ENCODE data around the gene ACTG1. TPM values are rescaled to one million over a fixed set of nuclear protein-coding genes. Genes with fewer than 3 reads are reported as not detected.
A peak's percentile ranks its signal among the peaks of the same experiment; 100 is the strongest.

The ACTG1 gene
- total and polyA plus RNA-seq, 2 of the 13 experiments (the other 11 are each of a cell fraction or from before 2014, with no cell fraction given), result 973 to 1,138 TPM

DNA sequence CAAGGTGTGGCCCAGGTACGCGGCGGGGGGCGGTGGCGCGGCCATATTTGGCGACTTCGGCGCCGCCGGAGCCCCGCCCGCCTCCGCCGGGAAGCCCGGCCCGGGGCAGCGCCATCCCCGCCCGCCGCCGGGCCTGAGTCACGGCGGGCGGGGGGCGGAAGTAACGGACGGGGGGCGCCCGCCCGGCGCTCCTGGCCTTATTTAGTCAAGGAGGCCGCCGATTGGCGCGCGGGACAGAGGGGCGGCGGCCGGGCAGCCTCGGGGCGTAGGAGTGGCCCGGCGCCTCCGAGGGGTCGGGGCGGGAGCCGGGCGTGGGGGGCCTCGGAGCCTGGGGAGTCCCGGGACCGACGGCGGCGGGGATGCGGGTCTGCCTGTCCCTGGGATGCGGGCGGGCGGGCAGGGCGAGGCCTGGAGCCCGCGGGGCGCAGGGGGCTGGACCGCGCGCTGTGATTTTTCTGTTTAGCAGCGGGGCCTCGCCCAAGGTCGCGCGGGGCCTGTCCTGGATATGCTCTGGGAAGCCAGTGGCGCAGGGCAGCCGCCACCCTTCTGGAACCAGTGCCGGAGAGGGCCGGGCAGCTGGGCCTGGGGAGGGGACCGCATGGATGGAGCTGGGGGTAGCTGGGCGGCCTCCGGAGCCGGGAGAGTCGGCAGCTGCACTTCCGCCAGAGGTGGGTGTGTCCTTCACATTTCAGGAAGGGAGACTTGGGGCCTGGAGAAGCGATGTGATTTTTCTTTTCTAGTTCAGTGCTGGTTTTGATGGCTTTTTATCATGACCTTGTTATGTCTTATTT, 2.3 kb upstream of the ACTG1 start (continued):
- no peak for TF ChIP-seq KDM3A (CRISPR knock-in tag; IDR thresholded peaks at IDR 0.05; ENCODE audit: low read depth)
- TF ChIP-seq AGO2 (optimal IDR thresholded peaks at IDR 0.05; ENCODE audit: low read depth, low read length), result peak; percentile 34
- TF ChIP-seq, protein P1, sequence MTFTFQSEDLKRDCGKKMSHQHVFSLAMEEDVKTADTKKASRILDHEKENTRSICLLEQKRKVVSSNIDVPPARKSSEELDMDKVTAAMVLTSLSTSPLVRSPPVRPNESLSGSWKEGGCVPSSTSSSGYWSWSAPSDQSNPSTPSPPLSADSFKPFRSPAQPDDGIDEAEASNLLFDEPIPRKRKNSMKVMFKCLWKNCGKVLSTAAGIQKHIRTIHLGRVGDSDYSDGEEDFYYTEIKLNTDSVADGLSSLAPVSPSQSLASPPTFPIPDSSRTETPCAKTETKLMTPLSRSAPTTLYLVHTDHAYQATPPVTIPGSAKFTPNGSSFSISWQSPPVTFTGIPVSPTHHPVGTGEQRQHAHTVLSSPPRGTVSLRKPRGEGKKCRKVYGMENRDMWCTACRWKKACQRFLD (CRISPR knock-in tag; IDR thresholded peaks at IDR 0.05; ENCODE audit: borderline replicate concordance), result no peak
- TF ChIP-seq ZNF776 (CRISPR knock-in tag; IDR thresholded peaks at IDR 0.05), result no peak; the same call in 1 of the 2 replicates
- no peak for TF ChIP-seq TCF12 (IDR thresholded peaks at IDR 0.05)
- 0 out of 2 replicates have a peak, but pooled peaks have one; percentile 75 for TF ChIP-seq TCF12 (CRISPR knock-in tag; IDR thresholded peaks at IDR 0.05)
- TF ChIP-seq ATF1 (CRISPR knock-in tag; IDR thresholded peaks at IDR 0.05), result no peak
- TF ChIP-seq ZNF501 (CRISPR knock-in tag; IDR thresholded peaks at IDR 0.05), result no peak
- TF ChIP-seq CAMTA2 (CRISPR knock-in tag; IDR thresholded peaks at IDR 0.05; ENCODE audit: borderline replicate concordance), result 0 out of 2 replicates have a peak, but pooled peaks have one; percentile 35
- TF ChIP-seq SOX13 (IDR thresholded peaks at IDR 0.05), result no peak
- no peak for TF ChIP-seq SOX13 (CRISPR knock-in tag; conservative IDR thresholded peaks at IDR 0.05 in 1 of 2, IDR thresholded peaks at IDR 0.05 in 1 of 2)
- no peak for TF ChIP-seq ZNF720 (CRISPR knock-in tag; IDR thresholded peaks at IDR 0.05)
- TF ChIP-seq ZBTB42 (CRISPR knock-in tag; IDR thresholded peaks at IDR 0.05), result no peak
- TF ChIP-seq NR3C1 (CRISPR knock-in tag; IDR thresholded peaks at IDR 0.05), result no peak
- TF ChIP-seq ZNF180 (CRISPR knock-in tag; IDR thresholded peaks at IDR 0.05; ENCODE audit: borderline replicate concordance, low read depth), result no peak
- TF ChIP-seq SIX1 (CRISPR knock-in tag; IDR thresholded peaks at IDR 0.05; ENCODE audit: borderline replicate concordance), result no peak
- no peak for TF ChIP-seq NR2F1 (CRISPR knock-in tag; IDR thresholded peaks at IDR 0.05)
- TF ChIP-seq ZNF558 (CRISPR knock-in tag; IDR thresholded peaks at IDR 0.05; ENCODE audit: borderline replicate concordance), result peak; percentile 53; the same call in 1 of the 2 replicates
- TF ChIP-seq, protein P2, sequence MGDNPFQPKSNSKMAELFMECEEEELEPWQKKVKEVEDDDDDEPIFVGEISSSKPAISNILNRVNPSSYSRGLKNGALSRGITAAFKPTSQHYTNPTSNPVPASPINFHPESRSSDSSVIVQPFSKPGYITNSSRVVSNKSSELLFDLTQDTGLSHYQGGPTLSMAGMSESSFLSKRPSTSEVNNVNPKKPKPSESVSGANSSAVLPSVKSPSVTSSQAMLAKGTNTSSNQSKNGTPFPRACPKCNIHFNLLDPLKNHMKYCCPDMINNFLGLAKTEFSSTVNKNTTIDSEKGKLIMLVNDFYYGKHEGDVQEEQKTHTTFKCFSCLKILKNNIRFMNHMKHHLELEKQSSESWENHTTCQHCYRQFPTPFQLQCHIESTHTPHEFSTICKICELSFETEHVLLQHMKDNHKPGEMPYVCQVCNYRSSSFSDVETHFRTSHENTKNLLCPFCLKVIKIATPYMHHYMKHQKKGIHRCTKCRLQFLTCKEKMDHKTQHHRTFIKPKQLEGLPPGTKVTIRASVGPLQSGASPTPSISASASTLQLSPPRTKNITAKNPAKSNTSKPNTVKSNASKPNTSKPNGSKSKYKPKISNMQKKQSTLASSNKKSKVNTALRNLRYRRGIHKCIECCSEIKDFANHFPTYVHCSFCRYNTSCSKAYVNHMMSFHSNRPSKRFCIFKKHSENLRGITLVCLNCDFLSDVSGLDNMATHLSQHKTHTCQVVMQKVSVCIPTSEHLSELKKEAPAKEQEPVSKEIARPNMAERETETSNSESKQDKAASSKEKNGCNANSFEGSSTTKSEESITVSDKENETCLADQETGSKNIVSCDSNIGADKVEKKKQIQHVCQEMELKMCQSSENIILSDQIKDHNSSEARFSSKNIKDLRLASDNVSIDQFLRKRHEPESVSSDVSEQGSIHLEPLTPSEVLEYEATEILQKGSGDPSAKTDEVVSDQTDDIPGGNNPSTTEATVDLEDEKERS (CRISPR knock-in tag; IDR thresholded peaks at IDR 0.05), result no peak
- TF ChIP-seq MAZ (IDR thresholded peaks at IDR 0.05; ENCODE audit: borderline replicate concordance, low read depth, low read length), result peak; percentile 51; the same call in 1 of the 2 replicates
- peak; percentile 60 for TF ChIP-seq MAZ (CRISPR knock-in tag; IDR thresholded peaks at IDR 0.05; ENCODE audit: low read depth)
- TF ChIP-seq NRL (CRISPR knock-in tag; IDR thresholded peaks at IDR 0.05; ENCODE audit: borderline replicate concordance), result peak; percentile 82
- peak; percentile 89 for TF ChIP-seq YY1 (IDR thresholded peaks at IDR 0.05; ENCODE audit: insufficient read depth, insufficient replicate concordance, low read depth, low read length)
- TF ChIP-seq RARG (CRISPR knock-in tag; IDR thresholded peaks at IDR 0.05; ENCODE audit: low read depth), result no peak
- TF ChIP-seq XRCC5 (optimal IDR thresholded peaks at IDR 0.05; ENCODE audit: low read length), result peak; percentile 60
- TF ChIP-seq ZNF768 (CRISPR knock-in tag; IDR thresholded peaks at IDR 0.05), result peak; percentile 20; the same call in 1 of the 2 replicates
- no peak for TF ChIP-seq ZIK1 (CRISPR knock-in tag; IDR thresholded peaks at IDR 0.05; ENCODE audit: borderline replicate concordance, low read depth)
